Activated CD8-positive, alpha-beta memory T cell treated with anti-CD3 and anti-CD28 coated beads, Interleukin-2, amount 10 ng/mL, durations not matched to agents 7 days and 5 days (primary cell): ENCODE results near the gene LUC7L2. TPM values are rescaled to one million over a fixed set of nuclear protein-coding genes. Genes with fewer than 3 reads are reported as not detected.
"Not testable (repeated sequence)": the region's sequence is repeated elsewhere in the genome, so short reads cannot be mapped to it uniquely, and the experiment has no call there.

Experiments
- ATAC-seq: fragments of 150-1000 bp; cut with Tn5 transposase; one replicate; pipeline ENCODE4 v1.10.0; 2021; ENCODE audit warnings: moderate library complexity
- CTCF ChIA-PET: fragments of 350-600 bp; sonication (Branson Sonifier 250); formaldehyde crosslinking; loops from one replicate; lab custom pipeline; 2021; ENCODE audit warnings: antibody characterized with exemption; lab: Charles Lee
- DNase-seq: peaks from one replicate; pipeline ENCODE4 v3.0.0-alpha.2; 2020
- H3K27ac Mint-ChIP-seq: one replicate; pipeline ENCODE4 v1.8.0; 2021; ENCODE audit warnings: mild to moderate bottlenecking, mixed read lengths
- H3K27me3 Mint-ChIP-seq: one replicate; pipeline ENCODE4 v1.8.0; 2021; ENCODE audit warnings: mixed read lengths
- H3K36me3 Mint-ChIP-seq: one replicate; pipeline ENCODE4 v1.8.0; 2021; ENCODE audit warnings: mild to moderate bottlenecking, mixed read lengths
- H3K4me1 Mint-ChIP-seq: one replicate; pipeline ENCODE4 v1.8.0; 2021; ENCODE audit warnings: mixed read lengths
- H3K4me3 Mint-ChIP-seq: one replicate; pipeline ENCODE4 v1.8.0; 2021; ENCODE audit warnings: mild to moderate bottlenecking, moderate library complexity, mixed read lengths
- H3K9me3 Mint-ChIP-seq: one replicate; pipeline ENCODE4 v1.8.0; 2022; ENCODE audit warnings: low read depth, mixed read lengths
- total RNA-seq, 2 experiments: library from RNA; stranded (reverse); gene quantifications; one replicate each; pipeline ENCODE4 v1.2.3, GENCODE V29; 2021

Gene LUC7L2
- total RNA-seq, 2 experiments from 2014 or later: 137 to 152 TPM

- CTCF ChIA-PET: interaction anchor here (1.0 to 3.5 kb wide), 2 partner anchors 11 kb away, joined by 3 to 28 read pairs; no protein-coding TSS in a partner anchor
- Mint-ChIP-seq H3K4me1 (peaks cover 2% of the 10 kb centered on the region), H3K27me3 (no peaks in the 10 kb centered on the region), H3K4me3 (no peak overlapping the region), H3K27ac (no peak overlapping the region), H3K36me3 (peaks cover 34% of the 10 kb centered on the region), H3K9me3 (no peaks in the 10 kb centered on the region)
- no peak for ATAC-seq
- no peak for DNase-seq
Observed at GRCh38 chr7:139424004-139424403, 64.3 kb downstream of the LUC7L2 start.

GRCh38 chr7:139425701-139426100 is 66.0 kb downstream of the LUC7L2 start:
- CTCF ChIA-PET: interaction anchor here (0.6 to 3.5 kb wide), 4 partner anchors 9 to 1589 kb away, joined by 3 to 28 read pairs (median 3); no protein-coding TSS in a partner anchor
- not testable (repeated sequence) for H3K4me1 Mint-ChIP-seq, ATAC-seq, H3K27me3 Mint-ChIP-seq, H3K27ac Mint-ChIP-seq, H3K9me3 Mint-ChIP-seq, H3K4me3 Mint-ChIP-seq, DNase-seq
- H3K36me3 Mint-ChIP-seq: peaks cover 22% of the 10 kb centered on the region

GRCh38 chr7:139426258-139427028 is 66.7 kb downstream of the LUC7L2 start:
- no peak overlapping the region for H3K27ac Mint-ChIP-seq
- no peak overlapping the region for H3K4me3 Mint-ChIP-seq
- no peaks in the 10 kb centered on the region for H3K9me3 Mint-ChIP-seq
- H3K27me3 Mint-ChIP-seq: no peaks in the 10 kb centered on the region
- H3K4me1 Mint-ChIP-seq: peaks cover 2% of the 10 kb centered on the region
- DNase-seq (no peak), ATAC-seq (no peak)
- CTCF ChIA-PET: interaction anchor here (0.7 to 3.5 kb wide), 4 partner anchors 8 to 200 kb away, joined by 3 to 28 read pairs (median 3); no protein-coding TSS in a partner anchor
- peaks cover 19% of the 10 kb centered on the region for H3K36me3 Mint-ChIP-seq

GRCh38 chr7:139427029-139427420 is 67.3 kb downstream of the LUC7L2 start:
- H3K9me3 Mint-ChIP-seq: no peaks in the 10 kb centered on the region
- ATAC-seq (no peak), DNase-seq (no peak)
- no peak overlapping the region for H3K4me3 Mint-ChIP-seq
- no peaks in the 10 kb centered on the region for H3K27me3 Mint-ChIP-seq
- H3K4me1 Mint-ChIP-seq: peaks cover 2% of the 10 kb centered on the region
- H3K27ac Mint-ChIP-seq: no peak overlapping the region
- H3K36me3 Mint-ChIP-seq: peaks cover 16% of the 10 kb centered on the region
- CTCF ChIA-PET: interaction anchor here (3.5 kb wide), 1 partner anchor 8 kb away, joined by 28 read pairs; no protein-coding TSS in a partner anchor

- CTCF ChIA-PET: no interaction called here
- no peaks in the 10 kb centered on the region for H3K27me3 Mint-ChIP-seq
- peaks cover 10% of the 10 kb centered on the region for H3K36me3 Mint-ChIP-seq
- no peaks in the 10 kb centered on the region for H3K9me3 Mint-ChIP-seq
- ATAC-seq: no peak
- H3K4me1 Mint-ChIP-seq: peaks cover 2% of the 10 kb centered on the region
- DNase-seq: no peak
- no peak overlapping the region for H3K4me3 Mint-ChIP-seq
- no peak overlapping the region for H3K27ac Mint-ChIP-seq
Observed at GRCh38 chr7:139427788-139428187, 68.1 kb downstream of the LUC7L2 start.

- H3K4me1 Mint-ChIP-seq, DNase-seq, H3K9me3 Mint-ChIP-seq, H3K27ac Mint-ChIP-seq, ATAC-seq, H3K4me3 Mint-ChIP-seq, H3K36me3 Mint-ChIP-seq, H3K27me3 Mint-ChIP-seq, CTCF ChIA-PET: not testable (repeated sequence)
Observed at GRCh38 chr7:139429735-139430134, 70.0 kb downstream of the LUC7L2 start.

- no peaks in the 10 kb centered on the region for H3K27me3 Mint-ChIP-seq
- CTCF ChIA-PET: interaction anchor here (1.5 kb wide), 1 partner anchor 9 kb away, joined by 6 read pairs; no protein-coding TSS in a partner anchor
- H3K9me3 Mint-ChIP-seq: no peaks in the 10 kb centered on the region
- ATAC-seq: no peak
- peaks cover 2% of the 10 kb centered on the region for H3K36me3 Mint-ChIP-seq
- no peak overlapping the region for H3K27ac Mint-ChIP-seq
- H3K4me3 Mint-ChIP-seq: no peak overlapping the region
- peaks cover 5% of the 10 kb centered on the region for H3K4me1 Mint-ChIP-seq
- DNase-seq: no peak
Observed at GRCh38 chr7:139430443-139430842, 70.7 kb downstream of the LUC7L2 start.

GRCh38 chr7:139431010-139431409 is 71.3 kb downstream of the LUC7L2 start:
- no peak for ATAC-seq
- H3K4me3 Mint-ChIP-seq: no peak overlapping the region
- H3K36me3 Mint-ChIP-seq: peaks cover 2% of the 10 kb centered on the region
- no peaks in the 10 kb centered on the region for H3K9me3 Mint-ChIP-seq
- no peaks in the 10 kb centered on the region for H3K27me3 Mint-ChIP-seq
- peaks cover 5% of the 10 kb centered on the region for H3K4me1 Mint-ChIP-seq
- H3K27ac Mint-ChIP-seq: no peak overlapping the region
- CTCF ChIA-PET: interaction anchor here (1.2 to 1.5 kb wide), 3 partner anchors 9 to 61 kb away, joined by 3 to 6 read pairs (median 4); no protein-coding TSS in a partner anchor
- DNase-seq: no peak

GRCh38 chr7:139431459-139431858 is 71.8 kb downstream of the LUC7L2 start:
- Mint-ChIP-seq H3K4me1 (peaks cover 5% of the 10 kb centered on the region), H3K27me3 (no peaks in the 10 kb centered on the region), H3K36me3 (peaks cover 2% of the 10 kb centered on the region), H3K9me3 (no peaks in the 10 kb centered on the region), H3K27ac (no peak overlapping the region), H3K4me3 (no peak overlapping the region)
- CTCF ChIA-PET: interaction anchor here (1.2 to 1.5 kb wide), 3 partner anchors 10 to 62 kb away, joined by 3 to 6 read pairs (median 4); no protein-coding TSS in a partner anchor
- ATAC-seq: no peak
- no peak for DNase-seq

- CTCF ChIA-PET: no interaction called here
- peaks cover 5% of the 10 kb centered on the region for H3K4me1 Mint-ChIP-seq
- no peaks in the 10 kb centered on the region for H3K36me3 Mint-ChIP-seq
- H3K27ac Mint-ChIP-seq: no peak overlapping the region
- no peaks in the 10 kb centered on the region for H3K9me3 Mint-ChIP-seq
- H3K4me3 Mint-ChIP-seq: no peak overlapping the region
- no peak for DNase-seq
- no peak for ATAC-seq
- no peaks in the 10 kb centered on the region for H3K27me3 Mint-ChIP-seq
Observed at GRCh38 chr7:139436806-139437205, 77.1 kb downstream of the LUC7L2 start.

- Mint-ChIP-seq H3K4me1 (peaks cover 3% of the 10 kb centered on the region), H3K27me3 (no peaks in the 10 kb centered on the region), H3K36me3 (no peaks in the 10 kb centered on the region), H3K9me3 (no peaks in the 10 kb centered on the region), H3K27ac (no peak overlapping the region), H3K4me3 (no peak overlapping the region)
- ATAC-seq (no peak), DNase-seq (no peak)
- CTCF ChIA-PET: interaction anchor here (0.7 kb wide), 1 partner anchor 335 kb away, joined by 3 read pairs; no protein-coding TSS in a partner anchor
Observed at GRCh38 chr7:139439375-139439774, 79.7 kb downstream of the LUC7L2 start.

GRCh38 chr7:139441961-139442360 is 82.3 kb downstream of the LUC7L2 start:
- no peaks in the 10 kb centered on the region for H3K4me1 Mint-ChIP-seq
- H3K9me3 Mint-ChIP-seq: no peaks in the 10 kb centered on the region
- H3K27me3 Mint-ChIP-seq: no peaks in the 10 kb centered on the region
- ATAC-seq (no peak), DNase-seq (no peak)
- no peak overlapping the region for H3K27ac Mint-ChIP-seq
- H3K36me3 Mint-ChIP-seq: no peaks in the 10 kb centered on the region
- CTCF ChIA-PET: interaction anchor here (0.6 kb wide), 1 partner anchor 16 kb away, joined by 3 read pairs; no protein-coding TSS in a partner anchor
- H3K4me3 Mint-ChIP-seq: no peak overlapping the region

GRCh38 chr7:139446051-139446890 is 86.6 kb downstream of the LUC7L2 start:
- H3K4me1 Mint-ChIP-seq: no peaks in the 10 kb centered on the region
- no peak overlapping the region for H3K27ac Mint-ChIP-seq
- H3K4me3 Mint-ChIP-seq: no peak overlapping the region
- CTCF ChIA-PET: interaction anchor here (4.7 kb wide), 1 partner anchor 12 kb away, joined by 21 read pairs; no protein-coding TSS in a partner anchor
- H3K9me3 Mint-ChIP-seq: no peaks in the 10 kb centered on the region
- H3K27me3 Mint-ChIP-seq: no peaks in the 10 kb centered on the region
- ATAC-seq (no peak), DNase-seq (no peak)
- H3K36me3 Mint-ChIP-seq: no peaks in the 10 kb centered on the region
